ENCODE results near the gene CHST11.

Gene CHST11

DNA sequence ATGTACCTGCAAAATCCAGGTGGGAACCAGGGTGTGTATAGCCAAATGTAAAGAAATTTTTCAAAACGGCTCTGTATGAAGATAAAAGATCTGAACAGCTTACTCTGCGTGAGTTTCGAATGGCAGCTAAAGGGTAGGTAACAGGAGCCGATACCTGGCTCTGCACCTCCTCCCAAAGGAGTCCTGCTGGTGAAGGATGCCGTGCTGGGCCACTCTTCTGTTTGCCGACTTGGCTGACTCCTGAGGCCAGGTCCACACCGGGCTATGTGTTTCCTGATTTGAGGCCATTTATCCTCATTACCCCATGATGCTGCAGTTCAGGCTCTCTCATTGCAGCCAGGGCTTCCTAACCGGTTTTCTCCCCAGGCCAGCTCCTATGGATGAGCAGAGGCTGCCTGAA lies 256.7 kb downstream of the CHST11 start:
- TF ChIP-seq, protein P1, sequence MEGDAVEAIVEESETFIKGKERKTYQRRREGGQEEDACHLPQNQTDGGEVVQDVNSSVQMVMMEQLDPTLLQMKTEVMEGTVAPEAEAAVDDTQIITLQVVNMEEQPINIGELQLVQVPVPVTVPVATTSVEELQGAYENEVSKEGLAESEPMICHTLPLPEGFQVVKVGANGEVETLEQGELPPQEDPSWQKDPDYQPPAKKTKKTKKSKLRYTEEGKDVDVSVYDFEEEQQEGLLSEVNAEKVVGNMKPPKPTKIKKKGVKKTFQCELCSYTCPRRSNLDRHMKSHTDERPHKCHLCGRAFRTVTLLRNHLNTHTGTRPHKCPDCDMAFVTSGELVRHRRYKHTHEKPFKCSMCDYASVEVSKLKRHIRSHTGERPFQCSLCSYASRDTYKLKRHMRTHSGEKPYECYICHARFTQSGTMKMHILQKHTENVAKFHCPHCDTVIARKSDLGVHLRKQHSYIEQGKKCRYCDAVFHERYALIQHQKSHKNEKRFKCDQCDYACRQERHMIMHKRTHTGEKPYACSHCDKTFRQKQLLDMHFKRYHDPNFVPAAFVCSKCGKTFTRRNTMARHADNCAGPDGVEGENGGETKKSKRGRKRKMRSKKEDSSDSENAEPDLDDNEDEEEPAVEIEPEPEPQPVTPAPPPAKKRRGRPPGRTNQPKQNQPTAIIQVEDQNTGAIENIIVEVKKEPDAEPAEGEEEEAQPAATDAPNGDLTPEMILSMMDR (conservative IDR thresholded peaks at IDR 0.05; ENCODE audit: low read depth, low read length), result no peak
- H3K4me3 ChIP-seq (ENCODE audit: low read length), result no peak overlapping the region
- no peak for DNase-seq (ENCODE audit: low read depth)

DNA sequence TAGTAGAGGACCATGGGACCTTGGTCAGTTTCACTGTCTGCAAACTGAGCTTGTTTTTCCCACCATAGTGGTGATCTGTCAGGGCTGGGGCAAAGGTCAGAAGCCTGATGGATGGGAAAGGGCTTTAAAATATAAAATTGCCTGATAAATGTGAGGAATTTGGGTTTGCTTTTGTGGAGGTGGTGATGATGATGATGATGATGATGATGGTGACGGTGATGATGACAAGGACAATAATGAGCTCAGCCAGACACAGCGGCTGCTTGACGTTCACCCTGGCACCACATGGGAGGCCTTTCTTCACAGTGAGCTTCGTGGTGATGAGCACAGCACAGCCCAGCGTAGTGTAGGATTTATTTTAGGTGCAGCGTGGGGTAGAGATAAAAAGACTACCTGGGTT lies 257.6 kb downstream of the CHST11 start:
- no peak for DNase-seq (ENCODE audit: low read depth)
- TF ChIP-seq, protein P1 (conservative IDR thresholded peaks at IDR 0.05; ENCODE audit: low read depth, low read length), result no peak
- H3K4me3 ChIP-seq (ENCODE audit: low read length), result no peak overlapping the region

- TF ChIP-seq, protein P1 (conservative IDR thresholded peaks at IDR 0.05; ENCODE audit: low read depth, low read length), result no peak
- no peak overlapping the region for H3K4me3 ChIP-seq (ENCODE audit: low read length)
- no peak for DNase-seq (ENCODE audit: low read depth)
Measured at GRCh38 chr12:104716172-104716571, 259.4 kb downstream of the CHST11 start.

DNA sequence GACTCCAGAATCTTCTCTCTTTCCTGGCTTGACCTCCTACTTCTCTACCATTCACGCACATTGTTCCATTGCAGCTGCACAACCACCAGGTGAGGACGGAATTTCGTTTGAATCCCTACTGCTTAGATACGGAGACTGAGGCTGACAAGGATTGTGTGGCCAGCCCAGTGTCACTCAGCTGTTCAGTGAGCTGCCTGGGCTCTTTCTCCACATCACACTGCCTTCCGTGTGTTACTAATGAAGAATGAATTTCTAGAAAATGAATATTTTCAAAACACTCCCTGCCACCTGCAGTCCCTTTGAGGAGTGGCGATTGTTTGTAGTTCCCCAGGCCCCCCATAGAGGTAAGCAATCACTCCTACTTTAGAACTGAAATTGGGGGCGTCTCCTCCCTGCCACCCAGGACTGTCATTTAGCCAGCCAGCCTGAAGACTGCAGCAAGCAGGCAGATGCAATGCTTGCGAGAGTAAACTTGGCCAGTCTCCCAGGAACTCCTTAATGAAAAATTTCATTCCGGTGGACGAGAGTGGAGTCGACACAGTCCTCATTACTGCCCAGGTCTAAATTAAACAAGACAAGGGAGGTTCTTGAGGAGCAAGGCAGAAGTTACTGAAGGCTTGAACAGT lies 261.7 kb downstream of the CHST11 start:
- H3K4me3 ChIP-seq (ENCODE audit: low read length), result no peak overlapping the region
- DNase-seq (ENCODE audit: low read depth), result no peak
- TF ChIP-seq, protein P1 (conservative IDR thresholded peaks at IDR 0.05; ENCODE audit: low read depth, low read length), result no peak

- no peak for DNase-seq (ENCODE audit: low read depth)
- H3K4me3 ChIP-seq (ENCODE audit: low read length), result no peak overlapping the region
Measured at GRCh38 chr12:104719700-104720338, 263.1 kb downstream of the CHST11 start.

DNA sequence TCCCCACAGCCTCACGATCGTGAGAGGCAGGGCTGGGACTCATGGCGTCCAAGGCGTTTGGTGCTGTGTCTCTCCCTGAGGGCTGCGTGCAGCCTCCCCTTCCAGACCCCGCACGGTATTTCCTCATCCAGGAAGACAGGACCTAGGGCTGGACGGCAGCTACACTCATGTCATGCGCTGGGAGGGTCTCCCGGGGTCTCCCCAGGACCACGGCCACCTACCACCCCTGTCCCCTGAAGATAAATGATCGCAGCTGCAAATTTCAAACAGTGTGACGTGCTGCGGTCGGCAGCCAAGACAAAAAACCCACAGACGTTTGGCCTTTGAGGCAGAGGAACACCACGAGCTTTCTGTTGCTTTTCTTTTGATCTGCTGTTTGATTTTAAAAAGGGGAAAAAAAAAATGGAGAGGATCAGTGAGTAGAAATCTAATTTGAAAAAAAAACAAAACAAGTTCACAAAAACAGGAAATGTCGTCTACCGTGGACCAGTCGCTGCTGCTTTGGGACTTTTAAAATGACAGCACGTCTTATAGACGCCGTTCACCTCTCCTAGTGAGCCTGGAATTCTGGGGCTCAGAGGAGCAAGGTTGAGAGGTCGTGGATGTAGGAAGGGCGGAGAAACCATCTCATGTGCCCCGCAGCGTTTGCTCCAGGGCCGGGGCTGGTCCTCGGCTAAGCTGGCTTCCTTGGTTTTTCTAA lies 263.7 kb downstream of the CHST11 start:
- no peak for DNase-seq (ENCODE audit: low read depth)
- TF ChIP-seq, protein P1 (conservative IDR thresholded peaks at IDR 0.05; ENCODE audit: low read depth, low read length), result no peak
- no peak overlapping the region for H3K4me3 ChIP-seq (ENCODE audit: low read length)

More at GRCh38 chr12:104719700-104720338, 263.1 kb downstream of the CHST11 start:
- TF ChIP-seq, protein P1 (conservative IDR thresholded peaks at IDR 0.05; ENCODE audit: low read depth, low read length), result no peak

All from retinal pigment epithelial cell (primary cell).